ENCODE data around the gene TBC1D22B. TPM values are rescaled to one million over a fixed set of nuclear protein-coding genes. Genes with fewer than 3 reads are reported as not detected.

Gene TBC1D22B
- total RNA-seq, 1 experiment from 2014 or later: 12.9 TPM

GRCh38 chr6:37253486-37254007, 4.0 kb upstream of the TBC1D22B start:
- TF ChIP-seq CTCF (conservative IDR thresholded peaks at IDR 0.05): no peak
- Histone ChIP-seq H3K9me3 (ENCODE audit: control insufficient read depth, low read depth, low read length) (no peaks in the 10 kb centered on the region), H3K27ac (ENCODE audit: insufficient read length, low read depth, low read length) (no peak overlapping the region), H2AFZ (ENCODE audit: low read length) (no peak overlapping the region), H3K9ac (ENCODE audit: extremely low read depth, insufficient read length, low read length) (no peak overlapping the region), H3K18ac (ENCODE audit: insufficient read length, low read depth, low read length) (no peak overlapping the region), H3K4ac (ENCODE audit: low read depth, low read length) (no peak overlapping the region), H3K56ac (ENCODE audit: insufficient read length, low read depth, low read length) (no peak overlapping the region), H3K27me3 (ENCODE audit: insufficient read depth, low read length) (no peaks in the 10 kb centered on the region), H3K79me2 (ENCODE audit: insufficient read depth, low read length) (no peaks in the 10 kb centered on the region), H2BK12ac (ENCODE audit: insufficient read length, low read depth, low read length) (no peak overlapping the region), H4K8ac (replicated peaks; ENCODE audit: insufficient read length, low read depth, low read length) (no peak overlapping the region), H4K5ac (ENCODE audit: insufficient read length, low read depth, low read length) (no peak overlapping the region), H2AK5ac (ENCODE audit: insufficient read length, low read length) (no peak overlapping the region), H3K23me2 (ENCODE audit: insufficient read length, low read depth, low read length, poor library complexity, severe bottlenecking) (peaks cover 3% of the 10 kb centered on the region), H3K14ac (ENCODE audit: insufficient read depth, low read length) (no peak overlapping the region), H2BK15ac (ENCODE audit: low read depth, low read length) (no peak overlapping the region), H3K4me1 (ENCODE audit: insufficient read depth, low read length) (no peaks in the 10 kb centered on the region), H3K4me2 (ENCODE audit: insufficient read depth, insufficient read length, low read length) (no peak overlapping the region), H2BK120ac (ENCODE audit: low read depth, low read length, poor library complexity, severe bottlenecking) (no peak overlapping the region), H3K79me1 (ENCODE audit: insufficient read depth, low read depth, low read length, poor library complexity, severe bottlenecking) (no peaks in the 10 kb centered on the region), H3K23ac (ENCODE audit: insufficient read length, low read depth, low read length) (no peak overlapping the region), H2BK20ac (ENCODE audit: low read depth, low read length, poor library complexity, severe bottlenecking) (no peak overlapping the region), H4K91ac (ENCODE audit: insufficient read length, low read depth, low read length) (no peak overlapping the region), H4K20me1 (ENCODE audit: control insufficient read depth, insufficient read depth, insufficient read length) (no peaks in the 10 kb centered on the region), H3T11ph (ENCODE audit: low read length) (no peak overlapping the region), H2BK5ac (ENCODE audit: insufficient read length, low read length) (no peak overlapping the region)
- Mint-ChIP-seq H3K27me3 (ENCODE audit: low read depth) (peaks cover 22% of the 10 kb centered on the region), H3K9me3 (no peaks in the 10 kb centered on the region), H3K36me3 (ENCODE audit: insufficient read depth in 1 of 3, low read depth in 3 of 3) (no peaks in the 10 kb centered on the region), H3K27ac (no peak overlapping the region), H3K4me1 (peaks cover 14 to 19% of the 10 kb centered on the region in 2 experiments), H3K4me3 (no peak overlapping the region)
- no peak for DNase-seq
